GM18499 (cell line): ENCODE measurements around the gene IRX4.
"Not testable (repeated sequence)": the region's sequence is repeated elsewhere in the genome, so short reads cannot be mapped to it uniquely, and the experiment has no call there.

Experiments used
- ATAC-seq: cut with Tn5 transposase; IDR thresholded peaks from one replicate; pipeline ENCODE4 v1.9.1; 2021; ENCODE audit warnings: moderate number of reproducible peaks; ENCODE audit not compliant: insufficient read depth, unreplicated experiment

IRX4 gene

DNA sequence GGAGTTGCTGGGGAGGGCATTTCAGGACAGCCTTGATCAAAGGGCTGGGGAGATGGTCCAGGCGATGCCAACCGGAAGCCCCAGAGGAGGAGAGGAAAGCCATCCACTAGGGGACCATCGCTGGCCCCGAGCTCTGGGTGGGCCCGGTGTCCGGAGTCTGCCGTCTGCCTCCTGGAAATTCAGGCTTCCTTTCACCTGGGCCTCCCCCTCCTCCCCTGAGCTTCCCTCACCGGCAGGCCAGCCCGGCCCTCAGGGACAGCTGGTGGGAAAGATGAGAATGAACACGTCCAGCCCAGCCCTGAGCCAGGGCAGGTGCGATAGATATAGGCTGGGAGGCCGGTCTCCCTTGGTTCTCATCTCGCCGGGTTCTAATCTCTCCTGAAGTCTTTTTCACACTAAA, 17.2 kb downstream of the IRX4 start:
- ATAC-seq, result no peak

- no peak for ATAC-seq
Observed at GRCh38 chr5:1864896-1865440, 17.8 kb downstream of the IRX4 start.

GRCh38 chr5:1860949-1861348, 21.8 kb downstream of the IRX4 start:
- ATAC-seq, result no peak

DNA sequence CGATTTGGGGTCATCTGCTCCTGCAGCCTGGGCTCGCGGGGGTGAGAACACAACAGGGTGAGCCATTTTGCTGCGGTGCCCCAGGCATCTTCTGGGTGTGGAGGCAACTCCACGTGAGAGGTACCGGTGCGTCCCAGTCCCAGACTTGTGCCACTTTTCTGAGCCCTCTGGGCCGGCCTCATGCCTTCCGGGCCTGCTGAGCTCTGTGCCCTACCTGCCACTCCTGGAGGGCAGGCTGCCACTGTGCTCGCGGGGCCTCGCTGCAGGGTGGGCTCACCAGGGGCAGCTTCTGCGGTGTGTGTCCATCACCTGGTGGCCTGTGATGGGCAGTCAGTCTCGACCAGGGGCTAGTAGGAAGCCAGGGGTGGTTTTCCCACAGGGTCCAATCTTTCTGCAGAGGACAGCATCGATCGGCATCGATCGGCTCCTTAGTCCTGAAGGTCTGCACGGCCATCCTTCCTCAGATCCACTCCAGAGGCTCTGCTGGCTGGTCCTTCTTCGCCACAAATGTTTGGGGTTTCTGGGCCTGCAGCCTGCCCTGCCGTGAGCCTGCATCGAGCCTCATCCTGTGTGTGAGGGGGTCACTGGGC, 22.6 kb downstream of the IRX4 start:
- ATAC-seq, result no peak

GRCh38 chr5:1859099-1859498, 23.6 kb downstream of the IRX4 start:
- no peak for ATAC-seq

- ATAC-seq, result no peak
Observed at GRCh38 chr5:1858436-1858835, 24.3 kb downstream of the IRX4 start.

- no peak for ATAC-seq
Observed at GRCh38 chr5:1857256-1857600, 25.5 kb downstream of the IRX4 start.

- no peak for ATAC-seq
Observed at GRCh38 chr5:1856596-1857255, 26.0 kb downstream of the IRX4 start.

DNA sequence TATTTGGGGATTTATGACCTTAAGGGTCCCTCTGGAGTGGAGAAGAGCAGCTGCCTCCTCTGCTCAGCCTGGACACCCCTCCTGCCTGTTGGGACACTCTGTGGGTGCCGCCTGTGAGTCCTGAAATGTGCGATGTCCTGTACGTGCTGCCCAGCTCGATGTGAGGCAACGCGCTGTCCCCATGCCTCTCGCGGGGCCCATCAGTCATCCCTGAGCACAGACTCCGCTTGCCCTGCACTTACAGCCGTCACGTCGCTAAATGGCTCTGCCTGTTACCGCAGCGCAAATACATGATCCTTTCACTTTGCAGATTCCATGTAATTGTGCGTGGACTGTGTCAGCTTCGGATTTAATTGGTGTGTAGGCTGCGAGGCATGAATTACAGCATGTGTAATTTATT, 27.1 kb downstream of the IRX4 start:
- no peak for ATAC-seq

- no peak for ATAC-seq
Observed at GRCh38 chr5:1855075-1855474, 27.6 kb downstream of the IRX4 start.

- no peak for ATAC-seq
Observed at GRCh38 chr5:1853531-1853930, 29.2 kb downstream of the IRX4 start.

- ATAC-seq, result no peak
Observed at GRCh38 chr5:1852324-1852947, 30.3 kb downstream of the IRX4 start.

GRCh38 chr5:1851290-1851934, 31.3 kb downstream of the IRX4 start:
- no peak for ATAC-seq

GRCh38 chr5:1850324-1851154, 32.2 kb downstream of the IRX4 start:
- no peak for ATAC-seq

DNA sequence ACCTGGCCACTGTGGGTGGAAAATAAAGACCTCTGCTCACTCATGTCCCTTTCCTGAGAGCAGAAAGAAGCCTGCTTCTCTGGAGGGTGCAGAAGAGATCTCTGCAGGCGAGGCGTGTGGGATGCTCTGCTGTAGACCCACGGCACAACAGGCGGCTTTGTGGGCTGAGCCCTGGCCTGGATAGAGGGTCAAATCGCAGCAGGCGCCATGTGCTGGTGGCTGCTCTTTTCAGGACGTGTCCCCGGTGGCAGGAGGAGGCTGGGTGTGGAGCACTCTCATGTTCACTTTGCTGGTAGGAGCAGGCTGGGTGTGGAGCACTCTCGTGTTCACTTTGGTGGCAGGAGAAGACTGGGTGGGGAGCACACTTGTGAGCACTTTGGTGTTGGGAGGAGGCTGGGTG, 35.1 kb downstream of the IRX4 start:
- ATAC-seq, result no peak

DNA sequence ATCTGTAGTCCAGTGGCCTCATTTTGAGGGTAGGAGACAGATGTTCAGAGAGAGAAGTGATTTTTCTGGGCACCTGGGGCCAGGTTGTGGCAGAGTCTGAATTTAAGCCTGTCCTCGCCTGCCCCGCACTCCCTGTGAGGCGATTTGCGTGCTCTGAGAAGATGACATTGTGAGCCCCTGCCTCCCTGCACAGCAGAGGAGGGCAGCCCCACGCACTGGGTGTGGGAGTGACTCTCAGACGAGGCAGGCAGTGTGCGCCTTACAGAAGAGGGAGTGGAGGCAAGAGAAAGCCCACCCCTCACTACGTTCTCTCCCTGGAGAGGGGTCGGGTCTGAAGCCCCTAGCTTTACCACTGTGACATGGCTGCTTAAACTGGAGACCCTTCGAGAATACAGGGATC, 35.7 kb downstream of the IRX4 start:
- ATAC-seq, result no peak

- ATAC-seq, result no peak
Observed at GRCh38 chr5:1846583-1846982, 36.1 kb downstream of the IRX4 start.

DNA sequence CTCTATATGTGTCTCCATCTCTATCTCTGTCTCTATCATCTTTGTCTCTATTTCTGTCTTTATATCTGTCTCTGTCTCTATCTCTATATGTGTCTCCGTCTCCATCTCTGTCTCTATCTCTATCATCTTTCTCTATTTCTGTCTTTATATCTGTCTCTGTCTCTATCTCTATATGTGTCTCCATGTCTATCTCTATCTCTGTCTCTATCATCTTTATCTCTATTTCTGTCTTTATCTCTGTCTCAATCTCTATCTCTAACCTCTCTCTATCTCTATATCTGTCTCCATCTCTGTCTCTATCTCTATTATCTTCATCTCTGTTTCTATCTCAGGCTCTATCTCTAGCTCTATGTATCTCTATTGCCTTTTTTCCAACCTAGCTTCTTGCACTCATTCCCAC, 37.0 kb downstream of the IRX4 start:
- ATAC-seq, result no peak

GRCh38 chr5:1844708-1845436, 37.9 kb downstream of the IRX4 start:
- ATAC-seq, result no peak

DNA sequence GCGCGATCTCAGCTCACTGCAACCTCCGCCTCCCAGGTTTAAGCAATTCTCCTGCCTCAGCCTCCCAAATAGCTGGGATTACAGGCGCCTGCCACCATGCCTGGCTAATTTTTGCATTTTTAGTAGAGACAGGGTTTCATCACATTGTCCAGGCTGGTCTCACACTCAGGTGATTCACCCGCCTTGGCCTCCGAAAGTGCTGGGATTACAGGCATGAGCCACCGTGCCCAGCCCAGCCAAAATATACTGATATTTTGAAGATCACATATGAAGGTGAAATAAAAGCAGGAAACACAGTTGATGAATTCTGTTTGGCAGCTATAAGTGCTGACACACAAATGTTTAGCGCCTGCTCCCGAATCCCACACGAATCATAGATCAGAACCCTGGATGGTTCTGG, 39.0 kb downstream of the IRX4 start:
- not testable (repeated sequence) for ATAC-seq
